GM12865 (cell line): ENCODE results near the gene ABCA13.
"Not testable (repeated sequence)": the region's sequence is repeated elsewhere in the genome, so short reads cannot be mapped to it uniquely, and the experiment has no call there.

Experiments used
- DNase-seq: peaks from one replicate; pipeline ENCODE4 v3.0.0; 2010; ENCODE audit warnings: low read depth
- H3K4me3 ChIP-seq: 2 replicates; pipeline ENCODE4 v1.5.1; 2011; ENCODE audit warnings: mild to moderate bottlenecking, low read depth, low read length, control low read depth
- CTCF ChIP-seq: IDR thresholded peaks from 2 replicates; pipeline ENCODE4 v1.5.1; 2011; ENCODE audit warnings: low read length, control low read depth, low read depth, inconsistent platforms; ENCODE audit not compliant: insufficient read depth; ENCODE audit errors: missing control alignments

ABCA13 gene

GRCh38 chr7:48183370-48183743 lies 12.1 kb downstream of the ABCA13 start:
- DNase-seq = no peak

GRCh38 chr7:48183965-48184364 lies 12.7 kb downstream of the ABCA13 start:
- no peak for TF ChIP-seq CTCF
- DNase-seq = no peak

More at GRCh38 chr7:48183370-48183743, 12.1 kb downstream of the ABCA13 start:
- TF ChIP-seq CTCF = no peak
- no peak overlapping the region for H3K4me3 ChIP-seq

GRCh38 chr7:48188776-48189520 lies 17.7 kb downstream of the ABCA13 start:
- DNase-seq = no peak
- H3K4me3 ChIP-seq = no peak overlapping the region
- TF ChIP-seq CTCF = no peak

More at GRCh38 chr7:48183965-48184364, 12.7 kb downstream of the ABCA13 start:
- H3K4me3 ChIP-seq = no peak overlapping the region

- H3K4me3 ChIP-seq = no peak overlapping the region
- no peak for TF ChIP-seq CTCF
- no peak for DNase-seq
Observed at GRCh38 chr7:48192996-48193395, 21.7 kb downstream of the ABCA13 start.

GRCh38 chr7:48193421-48193820 lies 22.2 kb downstream of the ABCA13 start:
- no peak for DNase-seq
- H3K4me3 ChIP-seq = no peak overlapping the region
- TF ChIP-seq CTCF = no peak

- DNase-seq, H3K4me3 ChIP-seq: not testable (repeated sequence)
Observed at GRCh38 chr7:48200946-48201589, 29.8 kb downstream of the ABCA13 start.

GRCh38 chr7:48202916-48203315 lies 31.7 kb downstream of the ABCA13 start:
- not testable (repeated sequence) for DNase-seq, H3K4me3 ChIP-seq

- no peak for TF ChIP-seq CTCF
- DNase-seq = no peak
- H3K4me3 ChIP-seq = no peak overlapping the region
Observed at GRCh38 chr7:48207155-48207675, 36.0 kb downstream of the ABCA13 start.
